Ovary (tissue), 9 donors: ENCODE measurements around the gene RNF181. TPM values are rescaled to one million over a fixed set of nuclear protein-coding genes. Genes with fewer than 3 reads are reported as not detected.

Source experiments
- DNase-seq, 5 donors: peaks; one replicate each; pipeline ENCODE4 v3.0.0-alpha.2; 2019 to 2020
- H3K27ac ChIP-seq, 2 donors: fragments of 200-600 bp; one replicate each; pipeline versions ENCODE4 v1.5.1 to v1.8.0; 2019 to 2022
- H3K27me3 ChIP-seq: fragments of 200-600 bp; one replicate; pipeline ENCODE4 v1.8.0; 2022
- H3K36me3 ChIP-seq: fragments of 200-600 bp; sonication (generic); one replicate; pipeline ENCODE4 v1.5.1; 2019
- H3K4me1 ChIP-seq: one replicate; pipeline ENCODE4 v1.8.1; 2013; ENCODE audit warnings: mild to moderate bottlenecking, moderate library complexity; ENCODE audit not compliant: insufficient read depth
- H3K4me3 ChIP-seq: fragments of 200-600 bp; sonication (generic); one replicate; pipeline ENCODE4 v1.5.1; 2017
- H3K9me3 ChIP-seq, 2 donors: fragments of 200-600 bp in 1 of 2; sonication (generic) in 1 of 2; one replicate each; pipeline versions ENCODE4 v1.5.1 to v1.8.1; 2013 to 2019; ENCODE audit warnings: mild to moderate bottlenecking in 1 of 2, moderate library complexity in 1 of 2
- CTCF ChIP-seq, 3 donors: fragments of 450-650 bp in 2 of 3; fragments of 200-600 bp in 1 of 3; IDR thresholded peaks; one replicate each; pipeline versions ENCODE4 v1.5.1 to v1.8.0; 2016 to 2022; ENCODE audit warnings: antibody characterized with exemption in 3 of 3, mild to moderate bottlenecking in 1 of 3
- EP300 ChIP-seq: sonication (generic); formaldehyde crosslinking; IDR thresholded peaks from one replicate; pipeline ENCODE4 v1.6.1; 2017; ENCODE audit warnings: antibody characterized with exemption
- POLR2A ChIP-seq: fragments of 450-650 bp; IDR thresholded peaks from one replicate; pipeline ENCODE4 v1.6.1; 2017; ENCODE audit warnings: antibody characterized with exemption, mild to moderate bottlenecking, moderate library complexity
- WGBS, 3 donors: extraction: QIAGEN DNeasy Blood & Tissue Kit in 1 of 3; methylation state at CpG; one replicate each; pipeline versions ENCODE4 v1.1.5 to v1.1.7; 2013 to 2017; 5-methylcytosine and 5-hydroxymethylcytosine counted together
- intact Hi-C, 4 donors: fragments of 100-400 bp; cut with DNase I; formaldehyde crosslinking; loops; one replicate each; pipeline versions ENCODE4 v1.11.0 to v1.15.1; 2022 to 2023
- polyA plus RNA-seq, 2 donors: library from polyadenylated mRNA; stranded (reverse); fragments of 200-250 nt in 1 of 2; fragments of 350-450 nt in 1 of 2; fragmentation: Illumina TruSeq in 1 of 2; extraction: RNeasy Lipid Tissue Mini Kit (QIAGEN cat#74804) in 1 of 2; gene quantifications; one replicate each; pipeline ENCODE4 v1.2.3, GENCODE V29; 2013 to 2014
- total RNA-seq, 7 donors: library from RNA; depleted of rRNA in 2 of 7; stranded (reverse); fragments of >200 nt in 2 of 7; fragmentation: NEBNext Ultra II Directional in 3 of 7; extraction: Animal tissue kit (Norgen Biotek cat#: 25700) in 3 of 7; gene quantifications; one replicate each; pipeline versions ENCODE4 v1.1.0 to v1.2.4, GENCODE V29; 2016 to 2023
- donor health status: DM: no; HTN: no; CAD: no; lungs with moderate emphysema.
- donor health status: DM: no; HTN: no; CAD: no.
- donor health status: Bipolar disorder and iron deficiency.
- donor health status: DM: yes; HTN: yes; CAD: no.
- donor health status: DM: no; HTN: no; CAD: no.
- donor health status: DM: yes; HTN: yes; CAD: no.

Gene RNF181
- total and polyA plus RNA-seq, 9 donors, result 61.1 to 148 (median 93.8) TPM

GRCh38 chr2:85621338-85621737, 25.8 kb downstream of the RNF181 start:
- Histone ChIP-seq H3K27ac (no peak overlapping the region), H3K4me1 (no peaks in the 10 kb centered on the region), H3K4me3 (no peak overlapping the region), H3K36me3 (no peaks in the 10 kb centered on the region), H3K27me3 (no peaks in the 10 kb centered on the region), H3K9me3 (no peaks in the 10 kb centered on the region)
- DNase-seq, result no peak
- no peak for TF ChIP-seq CTCF (IDR thresholded peaks at IDR 0.05)
- TF ChIP-seq POLR2A, result no peak
- no peak for TF ChIP-seq EP300
- intact Hi-C loops, result no loop called here
- 90 to 96% (median 94%) methylated on average over 1 of the region's 1 CpG for WGBS, 3 donors

- H3K36me3 ChIP-seq, result no peaks in the 10 kb centered on the region
- TF ChIP-seq CTCF (IDR thresholded peaks at IDR 0.05) (no peak), EP300 (no peak), POLR2A (no peak)
- WGBS, 3 donors, result 71 to 87% (median 74%) methylated on average over 5 of the region's 5 CpGs
- no peak overlapping the region for H3K4me3 ChIP-seq
- intact Hi-C loops, result no loop called here
- no peaks in the 10 kb centered on the region for H3K9me3 ChIP-seq
- no peak overlapping the region for H3K27ac ChIP-seq
- H3K4me1 ChIP-seq, result no peaks in the 10 kb centered on the region
- H3K27me3 ChIP-seq, result no peaks in the 10 kb centered on the region
- no peak for DNase-seq
These were observed 28.4 kb downstream of the RNF181 start for GRCh38 chr2:85623991-85624390.

GRCh38 chr2:85628658-85629057, 33.1 kb downstream of the RNF181 start:
- 64 to 80% (median 77%) methylated on average over 2 of the region's 2 CpGs for WGBS, 3 donors
- no peak for TF ChIP-seq POLR2A
- no peak for TF ChIP-seq CTCF (IDR thresholded peaks at IDR 0.05)
- no peak for TF ChIP-seq EP300
- H3K27ac ChIP-seq, result no peak overlapping the region
- H3K36me3 ChIP-seq, result no peaks in the 10 kb centered on the region
- no peaks in the 10 kb centered on the region for H3K4me1 ChIP-seq
- no peaks in the 10 kb centered on the region for H3K27me3 ChIP-seq
- no peaks in the 10 kb centered on the region for H3K9me3 ChIP-seq
- no peak overlapping the region for H3K4me3 ChIP-seq
- intact Hi-C loops, result no loop called here
- no peak for DNase-seq

- no peak for DNase-seq
- 85 to 87% (median 87%) methylated on average over 3 of the region's 3 CpGs for WGBS, 3 donors
- TF ChIP-seq EP300 (no peak), POLR2A (no peak), CTCF (IDR thresholded peaks at IDR 0.05) (no peak)
- peaks cover 2% of the 10 kb centered on the region for H3K4me1 ChIP-seq
- H3K27me3 ChIP-seq, result no peaks in the 10 kb centered on the region
- H3K9me3 ChIP-seq, result no peaks in the 10 kb centered on the region
- no peak overlapping the region for H3K27ac ChIP-seq
- H3K36me3 ChIP-seq, result no peaks in the 10 kb centered on the region
- intact Hi-C loops, result loop anchor here in 1 of 4 donors (10.0 kb wide), 1 partner anchor 443 kb away; no protein-coding TSS in a partner anchor
- no peak overlapping the region for H3K4me3 ChIP-seq
These were observed 35.8 kb downstream of the RNF181 start for GRCh38 chr2:85631316-85631715.
